DMS 273 (cell line): ENCODE data around the gene MIER2.
"Not testable (repeated sequence)": the region's sequence is repeated elsewhere in the genome, so short reads cannot be mapped to it uniquely, and the experiment has no call there.

Experiments used
- DNase-seq: peaks from one replicate; lab custom pipeline; 2025; ENCODE audit not compliant: unreplicated experiment; lab: John Stamatoyannopoulos, UW

Gene MIER2

GRCh38 chr19:362683-363082 lies 18.1 kb upstream of the MIER2 start:
- no peak for DNase-seq

- DNase-seq, result no peak
Measured at GRCh38 chr19:362154-362553, 17.6 kb upstream of the MIER2 start.

DNA sequence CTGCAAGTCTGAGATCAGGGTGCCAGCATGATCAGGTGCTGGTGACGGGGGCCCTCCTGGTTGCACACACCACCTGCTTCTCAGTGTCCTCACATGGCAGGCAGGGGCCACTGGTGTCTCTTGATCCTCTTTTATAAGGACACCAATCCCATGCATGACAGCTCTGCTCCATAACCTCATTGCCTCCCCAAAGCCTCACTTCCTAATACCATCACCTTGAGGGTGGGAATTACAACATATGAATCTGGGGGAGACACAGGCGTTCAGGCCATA lies 15.0 kb upstream of the MIER2 start:
- no peak for DNase-seq

DNA sequence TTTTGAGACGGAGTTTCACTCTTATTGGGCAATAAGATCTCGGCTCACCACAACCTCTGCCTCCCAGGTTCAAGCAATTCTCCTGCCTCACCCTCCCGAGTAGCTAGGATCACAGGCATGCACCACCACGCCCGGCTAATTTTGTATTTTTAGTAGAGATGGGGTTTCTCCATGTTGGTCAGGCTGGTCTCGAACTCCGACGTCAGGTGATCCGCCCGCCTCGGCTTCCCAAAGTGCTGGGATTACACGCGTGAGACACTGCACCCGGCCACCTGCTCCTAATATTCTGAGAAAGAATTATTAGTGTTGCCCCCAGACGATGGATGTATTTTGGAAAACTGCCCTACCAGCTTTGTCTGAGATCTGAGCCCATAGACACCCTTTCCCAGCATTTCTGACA lies 10.9 kb upstream of the MIER2 start:
- not testable (repeated sequence) for DNase-seq

GRCh38 chr19:355134-355533 lies 10.5 kb upstream of the MIER2 start:
- no peak for DNase-seq

DNA sequence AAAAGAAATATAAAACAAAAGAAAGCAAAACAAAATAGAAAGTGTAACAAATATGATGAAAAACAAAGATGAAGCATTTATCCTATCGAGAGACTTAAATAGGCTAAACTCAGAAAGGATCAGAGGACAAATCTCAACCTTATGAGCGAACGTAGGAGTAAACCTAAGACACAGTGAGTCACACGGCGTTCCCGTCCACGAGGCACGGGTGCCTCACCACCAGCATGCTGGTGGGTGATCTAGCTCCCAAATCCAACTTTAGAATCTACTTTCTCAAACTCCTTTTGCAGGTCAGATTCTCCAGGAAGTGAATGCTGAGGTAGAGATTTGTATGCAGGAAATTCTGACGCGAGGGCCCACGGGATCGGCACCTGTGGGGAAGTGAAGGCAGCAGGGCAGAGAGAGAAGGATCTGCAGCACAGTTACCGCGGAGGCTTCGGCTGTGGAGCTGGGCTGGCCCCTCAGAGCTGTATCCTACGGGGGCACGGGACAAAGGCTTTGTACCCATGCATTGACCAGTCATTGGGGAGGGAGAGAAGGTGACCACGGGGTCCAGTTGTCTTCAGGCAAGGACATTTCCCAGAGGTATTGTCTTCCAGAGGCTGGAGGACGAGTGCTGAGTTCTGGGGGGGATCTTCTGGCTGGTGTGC lies 7.5 kb upstream of the MIER2 start:
- DNase-seq, result no peak

GRCh38 chr19:347946-348861 lies 3.6 kb upstream of the MIER2 start:
- DNase-seq, result peak; percentile 50

GRCh38 chr19:345320-345879 lies 804 bp upstream of the MIER2 start:
- DNase-seq, result no peak

DNA sequence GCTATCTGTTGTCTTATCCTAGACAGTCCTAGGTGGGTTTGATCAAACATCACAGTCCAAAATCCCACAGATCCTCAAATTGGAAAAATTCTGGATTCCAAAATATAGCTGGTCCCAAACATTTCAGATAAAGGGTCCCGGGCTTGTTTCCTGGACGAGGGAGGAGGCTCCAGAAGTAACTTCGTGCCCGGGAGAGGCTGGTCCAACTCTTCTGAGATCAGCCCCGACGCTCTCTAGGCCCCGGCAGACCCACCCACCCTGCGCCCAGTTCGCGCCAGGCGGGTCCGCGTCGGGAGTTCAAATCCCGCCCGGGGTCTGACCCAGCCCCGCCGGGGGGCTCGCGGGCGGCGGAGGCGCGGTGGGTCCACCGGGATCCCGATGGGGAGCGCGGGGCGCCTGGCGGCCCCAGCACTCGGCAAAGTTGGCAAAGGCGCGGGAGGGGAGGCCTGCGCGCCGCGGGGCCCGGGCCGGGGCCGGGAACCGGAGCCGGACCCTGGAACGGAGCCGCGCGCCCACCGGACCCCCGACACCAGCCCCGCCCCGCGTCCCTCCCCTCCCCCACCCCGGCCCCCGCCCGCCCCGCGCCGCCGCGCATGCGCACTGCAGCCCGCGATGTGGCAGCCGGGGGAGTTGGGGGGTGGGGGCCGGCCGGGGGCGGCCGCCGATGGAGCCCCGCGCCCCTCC lies 513 bp downstream of the MIER2 start:
- peak; percentile 71 for DNase-seq

DNA sequence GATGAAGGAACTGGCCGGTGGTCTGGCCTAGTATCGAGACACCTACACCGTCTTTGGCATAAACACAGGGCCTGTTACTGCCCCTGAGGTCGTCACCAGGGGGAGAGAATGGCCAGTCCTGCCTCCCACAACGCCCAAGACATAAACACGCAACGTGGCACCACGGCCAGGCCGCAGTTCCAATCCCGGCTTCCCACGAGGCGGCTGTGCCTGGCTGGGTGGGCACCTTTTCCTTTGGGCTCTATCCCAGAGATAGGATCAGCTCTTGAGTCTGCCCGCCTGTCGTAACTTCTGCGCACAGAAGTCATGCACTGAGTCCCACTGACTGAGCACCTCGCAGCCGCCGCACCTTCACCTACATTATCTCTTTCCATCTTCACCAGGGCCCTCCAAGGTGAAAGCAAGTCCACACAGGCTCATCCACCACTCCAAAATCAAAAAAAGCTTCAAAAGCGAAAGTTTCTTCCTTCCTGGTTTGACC lies 1.1 kb downstream of the MIER2 start:
- no peak for DNase-seq

DNA sequence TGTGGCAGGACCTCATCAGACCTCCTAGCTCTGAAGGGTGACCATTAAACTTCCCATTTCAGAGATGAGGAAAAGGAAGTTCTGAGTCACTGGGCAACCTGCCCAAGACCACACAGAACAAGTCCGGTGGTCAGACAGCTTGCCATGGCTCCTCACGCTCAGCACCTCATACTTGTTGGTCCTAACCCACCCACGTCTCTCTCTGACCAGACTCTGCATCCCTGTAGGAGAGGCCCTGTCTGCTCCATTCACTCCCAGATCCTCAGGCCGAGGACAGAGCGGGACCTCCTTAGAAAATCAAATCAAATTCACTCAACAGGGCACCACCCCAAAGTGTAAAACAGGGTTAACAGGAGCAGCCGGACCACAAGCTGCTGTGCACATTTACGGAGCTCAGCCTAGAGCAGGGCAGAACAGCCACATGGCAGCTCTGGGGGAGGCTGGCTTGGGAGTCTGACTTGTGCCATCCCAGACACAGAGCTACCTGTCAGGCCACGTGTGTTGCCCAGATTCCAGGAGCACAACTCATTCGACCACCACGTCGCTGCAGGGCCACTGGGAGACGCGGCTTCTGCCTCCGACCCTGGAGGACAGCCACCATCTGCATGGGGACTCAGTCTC lies 1.7 kb downstream of the MIER2 start:
- no peak for DNase-seq

GRCh38 chr19:342128-342455 lies 2.5 kb downstream of the MIER2 start:
- no peak for DNase-seq

- DNase-seq, result no peak
Measured at GRCh38 chr19:341386-342127, 3.0 kb downstream of the MIER2 start.

DNA sequence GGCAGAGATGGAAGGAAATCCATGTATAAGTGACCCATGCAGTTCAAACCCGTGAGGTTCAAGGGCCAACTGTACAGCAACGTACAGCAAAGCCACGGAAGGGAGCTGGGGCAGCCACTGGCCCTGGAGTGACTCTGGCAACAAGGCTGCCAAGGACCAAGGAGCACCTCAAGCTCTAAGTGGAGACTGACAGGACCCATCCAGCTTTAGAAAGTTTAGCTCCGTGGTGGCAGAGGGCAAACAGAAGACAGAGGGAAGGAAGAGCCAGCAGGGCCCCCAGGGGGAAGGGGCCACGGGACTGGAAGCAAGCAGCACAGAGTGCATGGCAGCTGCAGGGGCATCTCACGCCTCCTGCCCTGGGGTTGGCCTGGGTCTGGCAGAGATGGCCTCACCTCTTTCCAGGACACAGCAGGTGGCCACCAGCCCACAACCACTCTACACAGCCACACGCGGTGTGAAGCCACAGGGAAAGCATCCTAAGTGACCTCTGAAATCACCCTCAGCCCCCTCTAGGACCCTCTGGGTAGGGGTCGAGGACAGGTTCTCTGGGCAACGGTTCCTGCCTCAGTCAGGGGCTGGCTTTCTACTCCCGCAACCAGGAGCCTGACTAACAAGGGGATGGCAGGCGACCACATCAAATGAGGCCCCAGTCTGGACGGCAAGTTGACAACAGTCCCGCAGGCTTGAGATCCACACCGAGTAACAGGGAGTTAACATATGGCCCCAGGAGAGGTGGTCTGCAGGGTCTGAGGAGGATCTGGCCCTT lies 3.8 kb downstream of the MIER2 start:
- no peak for DNase-seq

DNA sequence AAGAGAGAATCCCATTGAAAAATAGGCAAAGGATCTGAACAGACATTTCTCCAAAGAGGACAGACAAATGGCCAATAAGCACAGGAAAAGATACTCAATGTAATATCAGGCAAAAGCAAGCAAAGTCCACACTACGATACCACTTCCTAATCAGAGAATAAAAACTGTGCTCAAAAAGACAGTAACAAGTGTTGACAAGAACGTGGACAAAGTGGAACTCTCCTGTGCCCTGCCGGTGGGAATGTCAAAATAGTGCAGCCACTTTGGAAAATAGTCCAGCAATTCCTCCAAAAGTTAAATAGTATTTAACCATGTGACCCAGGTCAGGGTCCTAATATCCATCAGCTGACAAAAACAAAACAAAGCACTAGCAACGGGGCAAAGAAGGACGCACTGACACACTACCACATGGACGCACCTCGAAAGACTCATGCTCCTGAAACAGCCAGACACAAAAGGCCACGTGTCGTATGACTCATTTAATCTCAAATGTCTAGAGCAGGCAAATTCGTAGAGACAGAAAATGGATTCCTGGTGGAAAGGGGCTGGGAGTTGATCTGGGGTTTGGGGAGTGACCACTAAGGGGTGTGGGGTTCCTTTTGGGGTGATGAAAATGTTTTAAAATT lies 5.2 kb downstream of the MIER2 start:
- DNase-seq, result no peak

DNA sequence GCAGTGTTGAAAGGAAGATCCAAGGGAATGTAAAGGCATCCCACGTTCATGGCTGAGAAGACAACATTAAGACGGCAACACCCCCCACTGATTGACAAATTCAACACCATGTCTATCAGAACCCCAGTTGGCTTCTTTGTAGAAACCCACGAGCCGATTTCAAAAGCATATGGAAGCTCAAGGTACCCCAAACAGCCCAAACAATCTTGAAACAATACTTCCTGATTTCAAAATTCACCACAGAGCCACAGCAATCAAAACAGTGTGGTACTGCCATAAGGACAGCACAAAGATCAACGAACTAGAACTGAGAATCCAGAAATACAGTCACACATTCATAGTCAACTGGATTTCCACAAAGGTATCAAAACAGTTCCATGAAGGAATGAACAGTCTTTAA lies 6.2 kb downstream of the MIER2 start:
- no peak for DNase-seq

- DNase-seq, result no peak
Measured at GRCh38 chr19:336067-336614, 8.5 kb downstream of the MIER2 start.

GRCh38 chr19:335486-336066 lies 9.0 kb downstream of the MIER2 start:
- no peak for DNase-seq

DNA sequence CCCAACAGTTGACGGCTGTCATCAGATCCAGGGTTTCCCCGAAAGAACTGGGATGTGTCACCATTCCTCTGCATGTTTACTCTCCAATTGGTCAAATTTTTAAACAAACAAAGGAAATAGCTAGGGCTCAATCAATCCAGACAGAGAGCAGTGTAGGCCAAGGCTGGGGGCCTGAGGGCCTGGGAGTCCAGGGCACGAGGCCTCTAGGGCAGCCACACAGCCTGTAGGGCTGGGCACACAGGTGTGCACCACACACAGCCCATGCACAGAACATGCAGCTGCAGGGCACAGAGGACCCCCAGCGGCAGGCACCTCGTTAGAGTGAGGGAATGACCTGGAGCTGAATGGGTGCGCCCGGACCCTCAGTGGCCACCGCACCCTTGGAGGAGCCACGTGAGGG lies 9.5 kb downstream of the MIER2 start:
- DNase-seq, result no peak
